HTERT RPE-1 (cell line): ENCODE results near the gene PTPRO.

Experiments used
- in situ Hi-C: fragments of 300-500 bp; cut with MboI; formaldehyde crosslinking; loops from 4 replicates; pipeline ENCODE4 v1.14.3; 2020; ENCODE audit warnings: low sequenced_read_pairs

PTPRO gene

DNA sequence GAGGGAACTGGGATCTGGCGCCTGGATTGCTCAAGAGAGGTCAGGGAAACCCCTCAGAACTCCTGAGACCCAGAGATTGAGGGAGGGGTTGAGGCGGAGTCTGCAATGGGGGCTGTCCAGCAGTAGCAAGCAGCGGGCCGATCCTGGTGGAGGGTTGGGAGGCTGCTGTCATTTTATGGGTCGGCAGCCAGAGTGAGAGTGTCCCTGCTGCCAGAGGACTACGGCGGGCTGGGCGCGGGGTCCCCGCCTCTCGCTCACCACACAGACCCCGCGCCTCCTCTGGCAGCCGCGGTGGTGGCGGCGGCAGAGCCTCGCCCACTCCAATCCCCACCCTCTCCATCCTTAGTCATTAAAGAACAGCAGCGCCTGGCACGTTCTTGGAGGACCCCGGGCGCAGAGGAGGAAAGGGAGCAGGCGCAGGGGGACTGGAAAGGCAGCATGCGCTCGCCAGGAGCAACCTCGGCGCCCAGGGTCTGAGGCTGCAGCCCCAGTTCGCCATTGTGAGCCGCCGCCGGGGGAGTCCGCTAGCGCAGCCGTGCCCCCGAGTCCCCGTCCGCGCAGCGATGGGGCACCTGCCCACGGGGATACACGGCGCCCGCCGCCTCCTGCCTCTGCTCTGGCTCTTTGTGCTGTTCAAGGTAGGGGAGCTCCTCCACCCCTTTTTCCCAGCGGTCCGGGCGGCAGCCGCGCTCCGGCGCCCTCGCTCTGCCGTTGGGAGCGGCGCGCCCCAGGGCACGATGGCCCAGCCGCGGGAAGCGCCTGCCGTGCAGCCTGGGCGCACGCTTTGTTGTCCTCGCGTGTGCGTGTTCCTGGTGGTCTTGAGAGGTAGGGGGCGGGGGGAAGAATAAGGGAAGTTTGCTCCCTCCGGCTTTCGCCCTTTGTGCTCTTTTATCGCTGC lies at the start of gene PTPRO:
Gene PTPRO, plus strand, starts transcription at position 345 of the 898 bp plus-strand sequence.
- in situ Hi-C loops: no loop called here

GRCh38 chr12:15273896-15274295 lies 48.4 kb upstream of the PTPRO start:
- in situ Hi-C loops: no loop called here

GRCh38 chr12:15274561-15274967 lies 47.7 kb upstream of the PTPRO start:
- in situ Hi-C loops: no loop called here

- in situ Hi-C loops: no loop called here
These were observed 46.1 kb upstream of the PTPRO start for GRCh38 chr12:15276088-15276698.

GRCh38 chr12:15278816-15279658 lies 43.3 kb upstream of the PTPRO start:
- in situ Hi-C loops: no loop called here

DNA sequence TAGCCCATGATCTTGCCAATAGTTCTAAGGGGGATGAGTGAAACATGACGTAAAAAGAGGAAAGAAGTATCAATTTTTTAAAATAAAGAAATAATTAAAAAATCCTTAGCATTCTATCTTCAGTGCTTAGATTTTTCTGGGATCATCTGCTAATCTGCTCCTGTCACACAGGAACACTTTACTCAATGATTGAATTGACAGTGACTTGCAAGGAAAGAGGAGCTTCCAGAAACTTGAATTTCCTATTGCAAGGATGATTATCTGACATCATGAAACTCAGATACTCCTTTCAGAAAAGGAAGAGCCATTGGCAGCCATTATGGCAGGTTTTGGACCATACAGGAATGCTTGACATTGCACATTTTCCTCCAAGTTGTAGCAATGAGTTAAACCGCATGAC lies 41.4 kb upstream of the PTPRO start:
- in situ Hi-C loops: no loop called here

DNA sequence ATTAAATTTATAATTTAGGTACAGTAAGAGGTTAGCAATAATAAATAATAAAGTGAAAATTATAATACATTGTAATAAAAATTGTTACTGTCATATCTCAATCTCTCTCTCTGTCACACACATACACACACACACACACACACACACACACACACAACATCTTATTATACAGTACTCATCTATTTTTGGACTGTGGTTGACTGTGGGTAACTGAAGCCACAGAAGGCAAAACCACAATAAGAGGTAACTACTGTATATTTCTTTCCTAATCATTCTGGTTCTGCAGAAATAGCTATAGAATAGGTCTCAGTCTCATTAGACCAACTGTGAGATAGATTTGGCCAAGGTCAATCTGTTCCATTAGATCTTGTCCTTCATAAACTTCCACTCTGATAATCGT lies 33.1 kb upstream of the PTPRO start:
- in situ Hi-C loops: no loop called here

GRCh38 chr12:15293731-15294130 lies 28.6 kb upstream of the PTPRO start:
- in situ Hi-C loops: no loop called here

DNA sequence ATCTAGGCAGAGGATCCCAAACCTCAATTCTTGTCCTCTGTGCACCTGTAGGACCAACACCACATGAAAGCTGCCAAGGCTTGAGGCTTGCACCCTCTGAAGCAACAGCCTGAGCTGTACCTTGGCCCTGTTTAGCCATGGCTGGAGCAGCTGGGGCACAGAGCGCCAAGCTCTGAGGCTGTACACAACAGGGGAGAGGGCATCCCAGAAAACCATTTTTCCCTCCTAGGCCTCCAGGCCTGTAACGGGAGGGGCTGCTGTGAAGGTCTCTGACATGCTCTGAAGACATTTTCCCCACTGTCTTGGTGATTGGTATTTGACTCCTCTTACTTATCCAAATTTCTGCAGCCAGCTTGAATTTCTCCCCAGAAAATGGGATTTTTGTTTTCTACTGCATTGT lies 22.4 kb upstream of the PTPRO start:
- in situ Hi-C loops: no loop called here

GRCh38 chr12:15304296-15304695 lies 18.0 kb upstream of the PTPRO start:
- in situ Hi-C loops: no loop called here

DNA sequence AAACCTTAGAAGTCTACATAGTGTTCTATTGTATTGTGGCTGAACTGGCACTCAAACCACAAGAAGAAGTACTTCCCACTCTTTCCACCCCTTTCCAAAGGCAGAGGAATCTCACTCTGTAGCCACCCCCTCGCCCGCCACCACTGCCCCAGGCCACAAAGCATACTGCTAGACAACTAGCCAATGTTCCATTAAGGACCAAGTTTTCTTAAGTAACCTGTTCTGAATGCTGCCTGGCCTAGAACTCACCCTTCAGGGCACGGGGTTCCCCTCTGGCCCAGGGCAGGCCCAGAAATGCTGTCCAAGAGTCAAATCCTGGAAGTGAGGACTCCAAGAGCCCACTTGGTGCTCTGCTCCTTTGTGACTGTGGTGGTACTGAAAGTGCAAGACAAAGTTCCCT lies 15.7 kb upstream of the PTPRO start:
- in situ Hi-C loops: no loop called here

- in situ Hi-C loops: no loop called here
These were observed 15.2 kb upstream of the PTPRO start for GRCh38 chr12:15307079-15307478.

DNA sequence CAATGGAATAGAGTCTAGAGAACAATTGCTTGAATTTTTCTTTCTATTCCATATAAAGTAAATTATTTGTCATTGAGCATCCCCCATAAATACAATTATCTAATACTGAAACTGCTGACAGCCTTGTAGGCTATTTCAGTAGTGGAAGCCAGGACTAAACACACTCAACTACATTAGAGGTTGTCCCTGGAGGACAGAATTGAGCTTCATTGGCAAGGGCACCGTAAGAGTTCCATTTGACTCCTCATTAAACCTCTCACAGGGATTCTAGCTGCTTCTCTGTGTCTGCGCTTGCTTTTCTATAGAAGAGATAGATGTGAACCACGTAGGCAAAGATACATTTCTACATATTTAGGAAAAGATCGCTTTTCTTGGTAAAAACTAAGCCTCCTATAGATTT lies 3.5 kb upstream of the PTPRO start:
- in situ Hi-C loops: no loop called here

- in situ Hi-C loops: no loop called here
These were observed 1.4 kb upstream of the PTPRO start for GRCh38 chr12:15320881-15321280.

DNA sequence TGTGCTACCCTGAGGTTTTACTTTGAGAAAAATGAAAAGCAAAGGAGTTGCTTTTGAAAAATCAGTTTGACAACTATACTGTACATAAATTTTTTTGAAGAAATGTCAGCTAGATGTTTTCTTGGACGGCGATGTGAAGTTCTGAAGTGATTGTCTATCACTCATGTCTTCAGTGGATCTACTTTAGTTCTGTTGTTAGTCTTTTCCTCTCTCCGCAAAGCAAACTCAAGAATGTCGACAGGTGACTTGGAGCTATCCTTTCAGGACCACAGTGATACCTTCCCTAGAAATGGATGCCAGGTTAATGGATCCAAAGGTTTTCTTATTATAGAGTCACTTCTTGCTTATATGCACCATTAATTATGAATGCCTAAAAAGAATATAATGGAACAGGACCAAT lies 1.2 kb downstream of the PTPRO start:
- in situ Hi-C loops: no loop called here

- in situ Hi-C loops: no loop called here
These were observed 7.6 kb downstream of the PTPRO start for GRCh38 chr12:15329891-15330290.

DNA sequence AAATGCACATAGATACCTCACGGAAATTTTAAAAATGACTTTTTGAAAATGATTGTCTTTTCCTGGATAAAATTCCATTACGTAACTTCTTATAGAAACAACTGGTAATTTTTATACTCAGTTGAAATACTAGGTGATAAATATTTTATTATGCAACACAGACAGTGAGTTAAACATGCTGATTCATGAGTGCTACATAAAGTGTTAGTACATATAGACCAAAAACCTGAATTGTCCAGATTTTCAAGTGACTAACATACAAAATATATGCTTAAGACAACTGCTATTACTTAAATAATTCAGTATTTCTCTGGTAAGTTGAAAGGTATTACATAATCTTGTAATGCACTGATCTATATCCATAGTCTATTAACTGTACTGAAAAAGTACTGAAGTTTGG lies 11.9 kb downstream of the PTPRO start:
- in situ Hi-C loops: no loop called here

DNA sequence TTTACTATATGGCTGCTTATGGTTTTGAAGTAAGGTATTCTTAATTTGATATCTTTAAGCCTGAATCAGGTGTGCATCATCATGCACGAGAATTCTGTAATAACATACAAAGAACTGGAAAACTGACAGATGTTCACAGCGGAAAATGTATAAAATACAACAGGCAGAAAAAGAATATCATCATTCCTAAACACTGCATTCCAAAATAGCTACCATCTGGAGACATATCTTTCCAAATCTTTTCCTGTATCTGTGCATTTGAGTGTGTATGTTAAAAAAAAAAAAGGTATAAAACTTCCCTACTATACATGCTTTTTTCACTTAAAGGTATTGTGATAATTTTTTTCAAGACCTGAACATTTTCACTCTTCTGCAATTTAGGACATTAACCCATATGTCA lies 13.7 kb downstream of the PTPRO start:
- in situ Hi-C loops: no loop called here

DNA sequence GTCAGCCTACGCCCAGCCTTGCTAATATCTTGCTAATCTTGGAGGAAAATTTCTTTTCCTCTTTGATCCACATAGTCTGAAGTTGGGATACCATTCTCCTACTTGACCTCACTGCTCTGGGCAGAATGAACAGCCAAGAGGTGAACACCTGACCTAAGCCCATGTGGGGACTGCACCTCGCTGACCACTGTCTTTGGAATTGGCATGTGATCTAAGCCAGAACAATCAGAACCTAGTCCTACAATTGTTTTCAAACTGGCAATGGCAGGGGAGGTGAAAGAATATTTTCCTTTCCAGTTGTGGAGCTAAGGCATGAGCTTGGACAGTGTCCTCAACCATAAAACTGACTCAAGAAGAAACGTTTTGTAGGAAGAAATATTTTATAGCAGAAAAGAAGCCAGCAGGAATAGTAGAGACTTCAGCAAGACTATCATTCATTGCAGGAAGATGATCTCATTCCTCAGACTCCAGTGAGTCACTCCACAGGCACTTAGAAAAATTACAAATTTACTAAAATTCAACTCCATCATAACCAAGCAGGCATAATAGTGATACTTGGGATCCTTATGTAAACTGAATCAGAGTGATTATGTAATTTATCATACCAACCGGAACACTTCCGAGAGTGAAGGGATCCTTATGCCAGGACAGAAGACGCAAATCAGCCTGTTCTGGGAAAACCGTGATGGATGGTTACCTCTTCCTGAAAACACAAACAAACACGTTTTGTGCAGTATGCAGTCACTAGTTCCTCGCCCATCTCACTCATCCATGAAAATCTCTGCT lies 14.7 kb downstream of the PTPRO start:
- in situ Hi-C loops: no loop called here

GRCh38 chr12:15341371-15341770 lies 19.1 kb downstream of the PTPRO start:
- in situ Hi-C loops: no loop called here

DNA sequence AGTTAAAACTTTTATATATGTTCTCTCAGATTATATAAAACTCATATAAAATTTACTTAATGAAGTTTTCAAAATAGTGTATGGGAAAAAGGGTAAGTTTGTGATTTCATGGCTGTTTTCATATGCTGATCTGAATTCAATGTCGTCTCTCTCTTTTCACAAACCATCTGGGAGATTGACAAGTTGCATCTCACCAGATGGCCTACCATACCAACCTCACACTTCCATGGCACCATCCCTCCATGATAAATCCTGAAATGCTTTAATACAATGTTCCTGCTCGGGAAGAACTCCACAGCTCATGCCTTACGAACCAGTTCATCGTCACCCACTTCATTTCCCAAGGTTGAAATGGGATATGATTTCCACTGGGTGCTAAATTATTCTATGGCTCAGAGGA lies 22.3 kb downstream of the PTPRO start:
- in situ Hi-C loops: no loop called here
